A549 (cell line): Measurements from ENCODE around the gene CERK. TPM values are rescaled to one million over a fixed set of nuclear protein-coding genes. Genes with fewer than 3 reads are reported as not detected.
"Not testable (repeated sequence)": the region's sequence is repeated elsewhere in the genome, so short reads cannot be mapped to it uniquely, and the experiment has no call there.

Source experiments
- ATAC-seq, 2 experiments: fragments of 200-7000 bp in 1 of 2; fragments of >200 bp in 1 of 2; cut with Nextera tagmentation in 1 of 2; cut with Tn5 transposase in 1 of 2; 3 replicates each; pipeline versions ENCODE4 v1.8.0 to v1.9.1; 2018 to 2020; ENCODE audit warnings: mild to moderate bottlenecking in 1 of 2, moderate library complexity in 1 of 2
- CTCF ChIA-PET: fragments of 300-600 bp; sonication (Branson Sonifier 250); formaldehyde crosslinking; extraction: SDS; loops from one replicate; lab custom pipeline; 2021; ENCODE audit warnings: antibody characterized with exemption, inconsistent platforms; lab: Yijun Ruan, JAX
- POLR2A ChIA-PET: fragments of 350-600 bp; formaldehyde crosslinking; extraction: SDS; loops from one replicate; lab custom pipeline; 2021; ENCODE audit warnings: antibody characterized with exemption, inconsistent platforms; lab: Yijun Ruan, JAX
- DNase-seq, 2 experiments: peaks; one replicate each; pipeline versions ENCODE4 v3.0.0 to v3.0.0-alpha.2; 2011 to 2016; ENCODE audit warnings: low read depth in 1 of 2, low spot score in 1 of 2
- FAIRE-seq: peaks from 2 replicates; lab custom pipeline; 2011; peaks lifted over from hg19 to GRCh38; lab: Jason Lieb, UNC
- H3K27ac ChIP-seq, 2 experiments: fragments of >200 bp; sonication (Bioruptor Twin); formaldehyde crosslinking; 3 replicates each; pipeline ENCODE4 v1.5.1; 2016 to 2017
- H3K4me1 ChIP-seq: fragments of >200 bp; sonication (Bioruptor Twin); formaldehyde crosslinking; 3 replicates; pipeline ENCODE4 v1.6.1; 2016
- H3K4me2 ChIP-seq: fragments of >200 bp; sonication (Bioruptor Twin); formaldehyde crosslinking; 3 replicates; pipeline ENCODE4 v1.6.1; 2016
- H3K4me3 ChIP-seq: fragments of >200 bp; sonication (Bioruptor Twin); formaldehyde crosslinking; 3 replicates; pipeline ENCODE4 v1.5.1; 2016
- H3K9me3 ChIP-seq: fragments of >200 bp; sonication (Bioruptor Twin); formaldehyde crosslinking; 3 replicates; pipeline ENCODE4 v1.6.1; 2016
- ATOH8 ChIP-seq: fragments of 250-450 bp; sonication (Bioruptor Pico); IDR thresholded peaks from 2 replicates; pipeline ENCODE4 v1.5.0; 2020; ENCODE audit warnings: low read depth, mild to moderate bottlenecking, moderate library complexity
- CTCF ChIP-seq: fragments of >200 bp; sonication (Bioruptor Twin); formaldehyde crosslinking; IDR thresholded peaks from 3 replicates; pipeline ENCODE4 v1.5.1; 2016
- EHMT2 ChIP-seq: fragments of 200-600 bp; sonication (generic); IDR thresholded peaks from 2 replicates; pipeline ENCODE4 v1.6.1; 2016; ENCODE audit warnings: antibody characterized with exemption, low read depth, mild to moderate bottlenecking, moderate library complexity
- FOSL2 ChIP-seq, 2 experiments: fragments of 450-650 bp in 1 of 2; fragments of >200 bp in 1 of 2; sonication (Bioruptor Twin) in 1 of 2; formaldehyde crosslinking; IDR thresholded peaks; 2 replicates each; pipeline versions ENCODE4 v1.5.0 to v1.6.1; 2016 to 2020; ENCODE audit warnings: mild to moderate bottlenecking in 1 of 2, moderate library complexity in 1 of 2
- HES2 ChIP-seq: fragments of >200 bp; sonication (Bioruptor Twin); formaldehyde crosslinking; IDR thresholded peaks from 2 replicates; pipeline ENCODE4 v1.6.1; 2016
- HOXA7 ChIP-seq: fragments of 250-450 bp; sonication (Bioruptor Pico); IDR thresholded peaks from 2 replicates; pipeline ENCODE4 v1.5.0; 2020; ENCODE audit warnings: mild to moderate bottlenecking, moderate library complexity
- HOXB13 ChIP-seq: fragments of 250-450 bp; sonication (Bioruptor Pico); IDR thresholded peaks from 2 replicates; pipeline ENCODE4 v1.5.0; 2020; ENCODE audit warnings: low read depth, mild to moderate bottlenecking, moderate library complexity
- HOXB5 ChIP-seq: fragments of 250-450 bp; sonication (Bioruptor Pico); IDR thresholded peaks from 2 replicates; pipeline ENCODE4 v1.5.0; 2020; ENCODE audit warnings: mild to moderate bottlenecking, moderate library complexity
- JUNB ChIP-seq: fragments of >200 bp; sonication (Bioruptor Twin); formaldehyde crosslinking; IDR thresholded peaks from 2 replicates; pipeline ENCODE4 v1.6.1; 2016
- NFE2L2 ChIP-seq: fragments of 150-350 bp; conservative IDR thresholded peaks from 2 replicates; pipeline ENCODE4 v1.6.1; 2014; ENCODE audit warnings: low read length
- RNF2 ChIP-seq: fragments of 200-600 bp; sonication (generic); IDR thresholded peaks from 2 replicates; pipeline ENCODE4 v1.6.1; 2016; ENCODE audit warnings: low read depth, mild to moderate bottlenecking, antibody characterized with exemption, moderate library complexity, borderline replicate concordance
- SMC3 ChIP-seq: fragments of >200 bp; sonication (Bioruptor Twin); formaldehyde crosslinking; IDR thresholded peaks from 3 replicates; pipeline ENCODE4 v1.6.1; 2018; ENCODE audit warnings: inconsistent platforms
- WGBS: methylation state at CpG from one replicate; pipeline ENCODE4 v1.1.6; 2017; ENCODE audit errors: missing lambda C conversion rate; 5-methylcytosine and 5-hydroxymethylcytosine counted together
- polyA plus RNA-seq, 4 experiments: library from polyadenylated mRNA; depleted of rRNA in 3 of 4; stranded (reverse); fragments of >200 nt; fragmentation: RNase III in 1 of 4; extraction: RNeasy Plus Mini Kit Qiagen cat#74134 plus additional on column Dnase treatment in 1 of 4; gene quantifications; 2 replicates in 3 of 4; 3 replicates in 1 of 4; pipeline ENCODE4 v1.2.3, GENCODE V29; 2011 to 2017
- TF ChIP-seq, protein P1 (sequence below): fragments of 200-600 bp; sonication (generic); IDR thresholded peaks from 2 replicates; pipeline ENCODE4 v1.6.1; 2016; ENCODE audit warnings: antibody characterized with exemption, mild to moderate bottlenecking, moderate library complexity

CERK gene
- polyA plus RNA-seq, 2 of the 4 experiments (the other 2 are of a cell fraction), result 13.1 to 15.6 TPM

- no peak for ATAC-seq
- ChIA-PET CTCF (interaction anchor here (1.1 to 2.3 kb wide), 2 partner anchors 18 to 84 kb away, joined by 3 to 9 read pairs; no protein-coding TSS in a partner anchor), POLR2A (no interaction called here)
- H3K4me3 ChIP-seq, result no peak overlapping the region
- no peak overlapping the region; a peak in 1 of 6 replicates for H3K27ac ChIP-seq
- no peak for FAIRE-seq
- whole genome bisulfite sequencing, result 82% methylated on average over 10 of the region's 10 CpGs
- DNase-seq, result no peak
- H3K4me1 ChIP-seq, result peaks cover 29% of the 10 kb centered on the region
- H3K9me3 ChIP-seq, result no peaks in the 10 kb centered on the region
- H3K4me2 ChIP-seq, result no peak overlapping the region
- TF ChIP-seq FOSL2 (IDR thresholded peaks at IDR 0.05) (no peak), FOSL2 (CRISPR knock-in tag; IDR thresholded peaks at IDR 0.05) (no peak), HOXB13 (CRISPR knock-in tag) (no peak), EHMT2 (no peak), NFE2L2 (no peak), HOXB5 (CRISPR knock-in tag) (no peak), ATOH8 (CRISPR knock-in tag) (no peak), CTCF (no peak), RNF2 (no peak), HOXA7 (CRISPR knock-in tag) (no peak), SMC3 (no peak), HES2 (no peak)
- TF ChIP-seq, protein P1, sequence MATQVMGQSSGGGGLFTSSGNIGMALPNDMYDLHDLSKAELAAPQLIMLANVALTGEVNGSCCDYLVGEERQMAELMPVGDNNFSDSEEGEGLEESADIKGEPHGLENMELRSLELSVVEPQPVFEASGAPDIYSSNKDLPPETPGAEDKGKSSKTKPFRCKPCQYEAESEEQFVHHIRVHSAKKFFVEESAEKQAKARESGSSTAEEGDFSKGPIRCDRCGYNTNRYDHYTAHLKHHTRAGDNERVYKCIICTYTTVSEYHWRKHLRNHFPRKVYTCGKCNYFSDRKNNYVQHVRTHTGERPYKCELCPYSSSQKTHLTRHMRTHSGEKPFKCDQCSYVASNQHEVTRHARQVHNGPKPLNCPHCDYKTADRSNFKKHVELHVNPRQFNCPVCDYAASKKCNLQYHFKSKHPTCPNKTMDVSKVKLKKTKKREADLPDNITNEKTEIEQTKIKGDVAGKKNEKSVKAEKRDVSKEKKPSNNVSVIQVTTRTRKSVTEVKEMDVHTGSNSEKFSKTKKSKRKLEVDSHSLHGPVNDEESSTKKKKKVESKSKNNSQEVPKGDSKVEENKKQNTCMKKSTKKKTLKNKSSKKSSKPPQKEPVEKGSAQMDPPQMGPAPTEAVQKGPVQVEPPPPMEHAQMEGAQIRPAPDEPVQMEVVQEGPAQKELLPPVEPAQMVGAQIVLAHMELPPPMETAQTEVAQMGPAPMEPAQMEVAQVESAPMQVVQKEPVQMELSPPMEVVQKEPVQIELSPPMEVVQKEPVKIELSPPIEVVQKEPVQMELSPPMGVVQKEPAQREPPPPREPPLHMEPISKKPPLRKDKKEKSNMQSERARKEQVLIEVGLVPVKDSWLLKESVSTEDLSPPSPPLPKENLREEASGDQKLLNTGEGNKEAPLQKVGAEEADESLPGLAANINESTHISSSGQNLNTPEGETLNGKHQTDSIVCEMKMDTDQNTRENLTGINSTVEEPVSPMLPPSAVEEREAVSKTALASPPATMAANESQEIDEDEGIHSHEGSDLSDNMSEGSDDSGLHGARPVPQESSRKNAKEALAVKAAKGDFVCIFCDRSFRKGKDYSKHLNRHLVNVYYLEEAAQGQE, result no peak
Observed at GRCh38 chr22:46646531-46647215, 91.4 kb downstream of the CERK start.

DNA sequence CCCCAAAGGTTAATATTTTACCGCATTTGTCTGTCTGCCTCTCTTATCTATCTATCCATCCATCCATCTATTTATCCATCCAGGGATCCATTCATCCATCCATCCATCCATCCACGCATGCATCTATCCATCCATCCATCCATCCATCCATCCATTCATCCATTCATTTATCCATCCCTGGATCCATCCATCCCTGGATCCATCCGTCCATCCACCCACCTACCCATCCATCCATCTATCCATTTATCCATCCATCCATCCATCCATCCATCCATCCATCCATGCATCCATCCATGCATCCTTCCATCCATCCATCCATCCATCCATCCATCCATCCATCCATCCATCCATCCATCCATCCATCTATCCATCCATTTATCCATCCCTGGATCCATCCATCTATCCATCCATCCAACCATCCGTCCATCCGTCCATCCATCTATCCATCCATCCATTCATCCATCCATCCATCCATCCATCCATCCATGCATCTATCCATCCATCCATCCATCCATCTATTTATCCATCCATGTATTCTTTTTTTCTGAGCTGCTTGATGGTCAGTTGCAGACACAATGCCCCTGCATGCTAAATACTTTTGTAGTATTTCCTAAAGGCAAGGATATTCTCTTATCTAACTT, 95.1 kb downstream of the CERK start:
- H3K4me3 ChIP-seq, ATAC-seq, FAIRE-seq, H3K9me3 ChIP-seq, DNase-seq, CTCF ChIA-PET, H3K27ac ChIP-seq, H3K4me2 ChIP-seq, POLR2A ChIA-PET, H3K4me1 ChIP-seq: not testable (repeated sequence)
- 93% methylated on average over 5 of the region's 5 CpGs for WGBS

GRCh38 chr22:46641811-46642266, 96.2 kb downstream of the CERK start:
- TF ChIP-seq JUNB, result no peak
- POLR2A ChIA-PET, result no interaction called here
- WGBS, result 84% methylated on average over 7 of the region's 7 CpGs
- CTCF ChIA-PET, result interaction anchor here (0.5 kb wide), 1 partner anchor 51 kb away, joined by 3 read pairs; no protein-coding TSS in a partner anchor
- no peak for DNase-seq
- no peaks in the 10 kb centered on the region for H3K9me3 ChIP-seq
- FAIRE-seq, result no peak
- no peak for ATAC-seq
- no peak overlapping the region for H3K4me2 ChIP-seq
- no peak overlapping the region for H3K27ac ChIP-seq
- H3K4me3 ChIP-seq, result no peak overlapping the region
- H3K4me1 ChIP-seq, result no peaks in the 10 kb centered on the region
